Spleen (tissue), 7 donors: Measurements from ENCODE around the gene ARHGEF26.

Experiments
- POLR2A ChIP-seq, 3 donors: fragments of 450-650 bp; IDR thresholded peaks; one replicate each; pipeline ENCODE4 v1.5.1; 2017; ENCODE audit warnings: antibody characterized with exemption in 3 of 3, mild to moderate bottlenecking in 1 of 3
- TF ChIP-seq, protein P1 (sequence below), 11 experiments: fragments of 200-600 bp in 7 of 11; fragments of 450-650 bp in 4 of 11; sonication (generic) in 4 of 11; IDR thresholded peaks in 8 of 11; conservative IDR thresholded peaks in 3 of 11; 1 replicate in 7 of 11; 2 replicates in 4 of 11; pipeline versions ENCODE4 v1.4.0 to v1.8.0; 2016 to 2021; ENCODE audit warnings: antibody characterized with exemption in 11 of 11, inconsistent platforms in 4 of 11, mild to moderate bottlenecking in 1 of 11
- donor health status: DM: no; HTN: no; CAD: no; lungs with moderate emphysema.
- donor health status: DM: no; HTN: no; CAD: no.
- donor health status: DM: no; HTN: no; CAD: no.

DNA sequence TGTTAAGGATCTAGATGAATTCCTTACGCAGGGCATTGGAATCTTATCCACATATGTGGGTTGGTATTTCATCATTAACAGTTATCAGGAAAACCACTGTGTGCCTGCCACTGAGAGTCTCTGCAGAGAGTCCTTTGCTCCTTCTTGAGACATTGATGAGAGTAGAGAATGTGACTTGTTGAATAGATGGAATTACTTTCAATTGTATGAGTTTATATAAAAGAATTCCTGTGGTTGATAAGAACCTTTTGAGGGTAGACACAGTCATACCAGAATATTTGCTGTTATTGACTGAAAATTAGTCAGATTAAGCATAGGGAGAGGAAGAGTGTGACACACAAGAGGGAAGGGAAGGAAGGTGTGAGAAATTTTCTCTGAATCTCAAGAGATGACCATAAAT, 30.8 kb downstream of the ARHGEF26 start:
- TF ChIP-seq, protein P1, sequence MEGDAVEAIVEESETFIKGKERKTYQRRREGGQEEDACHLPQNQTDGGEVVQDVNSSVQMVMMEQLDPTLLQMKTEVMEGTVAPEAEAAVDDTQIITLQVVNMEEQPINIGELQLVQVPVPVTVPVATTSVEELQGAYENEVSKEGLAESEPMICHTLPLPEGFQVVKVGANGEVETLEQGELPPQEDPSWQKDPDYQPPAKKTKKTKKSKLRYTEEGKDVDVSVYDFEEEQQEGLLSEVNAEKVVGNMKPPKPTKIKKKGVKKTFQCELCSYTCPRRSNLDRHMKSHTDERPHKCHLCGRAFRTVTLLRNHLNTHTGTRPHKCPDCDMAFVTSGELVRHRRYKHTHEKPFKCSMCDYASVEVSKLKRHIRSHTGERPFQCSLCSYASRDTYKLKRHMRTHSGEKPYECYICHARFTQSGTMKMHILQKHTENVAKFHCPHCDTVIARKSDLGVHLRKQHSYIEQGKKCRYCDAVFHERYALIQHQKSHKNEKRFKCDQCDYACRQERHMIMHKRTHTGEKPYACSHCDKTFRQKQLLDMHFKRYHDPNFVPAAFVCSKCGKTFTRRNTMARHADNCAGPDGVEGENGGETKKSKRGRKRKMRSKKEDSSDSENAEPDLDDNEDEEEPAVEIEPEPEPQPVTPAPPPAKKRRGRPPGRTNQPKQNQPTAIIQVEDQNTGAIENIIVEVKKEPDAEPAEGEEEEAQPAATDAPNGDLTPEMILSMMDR (IDR thresholded peaks at IDR 0.05 in 8 of 11, conservative IDR thresholded peaks at IDR 0.05 in 3 of 11): no peak
- no peak for TF ChIP-seq POLR2A (IDR thresholded peaks at IDR 0.05)
